Measurements from ENCODE around the gene COL8A2. TPM values are rescaled to one million over a fixed set of nuclear protein-coding genes. Genes with fewer than 3 reads are reported as not detected.

The COL8A2 gene
- total RNA-seq, 6 experiments from 2014 or later = 0.18 to 0.74 (median 0.52) TPM

- H3K27me3 ChIP-seq = no peaks in the 10 kb centered on the region
- H3K9me3 ChIP-seq = no peaks in the 10 kb centered on the region
- ATAC-seq (no peak), DNase-seq (no peak)
- 83% methylated on average over 1 of the region's 1 CpG for WGBS (ENCODE audit: insufficient coverage, low coverage, low lambda C conversion rate, missing lambda C conversion rate)
- no peaks in the 10 kb centered on the region for H3K36me3 ChIP-seq
- H3K27ac ChIP-seq = no peak overlapping the region
- peaks cover 0 to 5% (median 1%) of the 10 kb centered on the region in 4 donors for H3K4me1 ChIP-seq
- intact Hi-C loops (cut with DNase I) = no loop called here
- TF ChIP-seq POLR2A (IDR thresholded peaks at IDR 0.05) = no peak
- TF ChIP-seq, protein P1, sequence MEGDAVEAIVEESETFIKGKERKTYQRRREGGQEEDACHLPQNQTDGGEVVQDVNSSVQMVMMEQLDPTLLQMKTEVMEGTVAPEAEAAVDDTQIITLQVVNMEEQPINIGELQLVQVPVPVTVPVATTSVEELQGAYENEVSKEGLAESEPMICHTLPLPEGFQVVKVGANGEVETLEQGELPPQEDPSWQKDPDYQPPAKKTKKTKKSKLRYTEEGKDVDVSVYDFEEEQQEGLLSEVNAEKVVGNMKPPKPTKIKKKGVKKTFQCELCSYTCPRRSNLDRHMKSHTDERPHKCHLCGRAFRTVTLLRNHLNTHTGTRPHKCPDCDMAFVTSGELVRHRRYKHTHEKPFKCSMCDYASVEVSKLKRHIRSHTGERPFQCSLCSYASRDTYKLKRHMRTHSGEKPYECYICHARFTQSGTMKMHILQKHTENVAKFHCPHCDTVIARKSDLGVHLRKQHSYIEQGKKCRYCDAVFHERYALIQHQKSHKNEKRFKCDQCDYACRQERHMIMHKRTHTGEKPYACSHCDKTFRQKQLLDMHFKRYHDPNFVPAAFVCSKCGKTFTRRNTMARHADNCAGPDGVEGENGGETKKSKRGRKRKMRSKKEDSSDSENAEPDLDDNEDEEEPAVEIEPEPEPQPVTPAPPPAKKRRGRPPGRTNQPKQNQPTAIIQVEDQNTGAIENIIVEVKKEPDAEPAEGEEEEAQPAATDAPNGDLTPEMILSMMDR (IDR thresholded peaks at IDR 0.05) = no peak
- no peak overlapping the region for H3K4me3 ChIP-seq
These were observed 40.1 kb upstream of the COL8A2 start for GRCh38 chr1:36165145-36165544.

DNA sequence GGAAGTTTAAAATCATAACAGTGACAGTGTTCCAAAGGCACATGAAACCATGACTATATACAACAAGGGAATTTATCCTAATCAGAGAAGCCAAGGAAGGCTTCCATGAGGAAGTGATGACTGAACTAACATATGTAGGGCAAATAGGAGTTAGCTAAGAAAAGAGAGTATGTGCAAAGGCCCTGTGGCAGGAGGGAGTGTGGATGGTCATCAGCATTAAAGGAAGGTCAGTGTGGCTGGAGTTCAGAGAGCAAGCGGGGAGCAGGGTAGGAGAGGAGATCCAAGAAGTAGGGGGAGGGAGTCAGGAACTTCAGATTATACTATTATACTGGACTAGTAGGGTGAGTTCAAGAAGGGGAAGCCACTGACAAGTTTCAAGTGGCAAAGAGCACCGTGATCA is 39.3 kb upstream of the COL8A2 start:
- 83% methylated on average over 2 of the region's 2 CpGs for WGBS (ENCODE audit: insufficient coverage, low coverage, low lambda C conversion rate, missing lambda C conversion rate)
- H3K36me3 ChIP-seq = no peaks in the 10 kb centered on the region
- H3K9me3 ChIP-seq = no peaks in the 10 kb centered on the region
- ATAC-seq (no peak), DNase-seq (no peak)
- TF ChIP-seq POLR2A (IDR thresholded peaks at IDR 0.05) = no peak
- TF ChIP-seq, protein P1 (IDR thresholded peaks at IDR 0.05) = no peak
- H3K4me3 ChIP-seq = no peak overlapping the region
- H3K27me3 ChIP-seq = no peaks in the 10 kb centered on the region
- no peak overlapping the region for H3K27ac ChIP-seq
- intact Hi-C loops (cut with DNase I) = no loop called here
- peaks cover 0 to 9% (median 1%) of the 10 kb centered on the region in 4 donors for H3K4me1 ChIP-seq

DNA sequence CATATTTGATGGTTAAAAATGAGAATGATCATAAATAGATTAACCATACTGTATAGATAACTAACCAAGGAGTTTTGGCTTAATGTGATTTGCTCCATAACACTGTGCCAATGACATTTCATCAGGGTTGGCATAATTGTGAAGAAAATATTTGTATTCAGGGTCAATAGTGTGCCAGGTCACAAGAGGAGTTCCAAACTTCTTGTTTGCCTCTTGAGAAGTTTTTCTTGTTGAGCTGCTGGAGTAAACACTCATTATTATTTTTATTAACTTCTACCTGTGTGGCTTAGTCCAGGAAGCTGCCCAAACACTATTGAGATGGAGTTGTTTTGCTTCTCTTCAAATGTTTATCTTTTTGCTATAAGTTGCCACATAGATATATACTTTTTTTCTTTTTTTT is 38.4 kb upstream of the COL8A2 start:
- intact Hi-C loops (cut with DNase I) = no loop called here
- H3K4me1 ChIP-seq = peaks cover 0 to 9% (median 1%) of the 10 kb centered on the region in 4 donors

GRCh38 chr1:36162680-36163239 is 37.7 kb upstream of the COL8A2 start:
- DNase-seq (no peak), ATAC-seq (no peak)
- WGBS (ENCODE audit: insufficient coverage, low coverage, low lambda C conversion rate, missing lambda C conversion rate) = 90% methylated on average over 1 of the region's 1 CpG
- TF ChIP-seq, protein P1 (IDR thresholded peaks at IDR 0.05) = no peak
- TF ChIP-seq POLR2A (IDR thresholded peaks at IDR 0.05) = no peak
- Histone ChIP-seq H3K36me3 (no peaks in the 10 kb centered on the region), H3K4me3 (no peak overlapping the region), H3K27ac (no peak overlapping the region), H3K27me3 (no peaks in the 10 kb centered on the region), H3K9me3 (no peaks in the 10 kb centered on the region), H3K4me1 (peaks cover 0 to 9% (median 1%) of the 10 kb centered on the region in 4 donors)
- intact Hi-C loops (cut with DNase I) = no loop called here

More for the DNA sequence above, 38.4 kb upstream of the COL8A2 start:
- DNase-seq (no peak), ATAC-seq (no peak)
- H3K27me3 ChIP-seq = no peaks in the 10 kb centered on the region
- no peaks in the 10 kb centered on the region for H3K36me3 ChIP-seq
- TF ChIP-seq, protein P1 (IDR thresholded peaks at IDR 0.05) = no peak
- no peak for TF ChIP-seq POLR2A (IDR thresholded peaks at IDR 0.05)
- H3K4me3 ChIP-seq = no peak overlapping the region
- H3K27ac ChIP-seq = no peak overlapping the region
- no peaks in the 10 kb centered on the region for H3K9me3 ChIP-seq

Measured in right lobe of liver (tissue), 6 donors.